ENCODE measurements around the gene MGA.

The MGA gene

GRCh38 chr15:41669701-41670100, 9.5 kb downstream of the MGA start:
- no peak for DNase-seq
- in situ Hi-C loops (cut with HindIII; ENCODE audit: low pct_ligation_motif_present, low sequenced_read_pairs) = no loop called here
- TF ChIP-seq, protein P1, sequence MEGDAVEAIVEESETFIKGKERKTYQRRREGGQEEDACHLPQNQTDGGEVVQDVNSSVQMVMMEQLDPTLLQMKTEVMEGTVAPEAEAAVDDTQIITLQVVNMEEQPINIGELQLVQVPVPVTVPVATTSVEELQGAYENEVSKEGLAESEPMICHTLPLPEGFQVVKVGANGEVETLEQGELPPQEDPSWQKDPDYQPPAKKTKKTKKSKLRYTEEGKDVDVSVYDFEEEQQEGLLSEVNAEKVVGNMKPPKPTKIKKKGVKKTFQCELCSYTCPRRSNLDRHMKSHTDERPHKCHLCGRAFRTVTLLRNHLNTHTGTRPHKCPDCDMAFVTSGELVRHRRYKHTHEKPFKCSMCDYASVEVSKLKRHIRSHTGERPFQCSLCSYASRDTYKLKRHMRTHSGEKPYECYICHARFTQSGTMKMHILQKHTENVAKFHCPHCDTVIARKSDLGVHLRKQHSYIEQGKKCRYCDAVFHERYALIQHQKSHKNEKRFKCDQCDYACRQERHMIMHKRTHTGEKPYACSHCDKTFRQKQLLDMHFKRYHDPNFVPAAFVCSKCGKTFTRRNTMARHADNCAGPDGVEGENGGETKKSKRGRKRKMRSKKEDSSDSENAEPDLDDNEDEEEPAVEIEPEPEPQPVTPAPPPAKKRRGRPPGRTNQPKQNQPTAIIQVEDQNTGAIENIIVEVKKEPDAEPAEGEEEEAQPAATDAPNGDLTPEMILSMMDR (IDR thresholded peaks at IDR 0.05; ENCODE audit: low read depth, low read length, missing control alignments) = no peak
- Histone ChIP-seq H3K36me3 (replicated peaks) (peaks cover 2% of the 10 kb centered on the region), H3K27ac (no peak overlapping the region), H3K27me3 (replicated peaks) (no peaks in the 10 kb centered on the region), H3K4me3 (ENCODE audit: low read depth, low read length) (no peak overlapping the region)

DNA sequence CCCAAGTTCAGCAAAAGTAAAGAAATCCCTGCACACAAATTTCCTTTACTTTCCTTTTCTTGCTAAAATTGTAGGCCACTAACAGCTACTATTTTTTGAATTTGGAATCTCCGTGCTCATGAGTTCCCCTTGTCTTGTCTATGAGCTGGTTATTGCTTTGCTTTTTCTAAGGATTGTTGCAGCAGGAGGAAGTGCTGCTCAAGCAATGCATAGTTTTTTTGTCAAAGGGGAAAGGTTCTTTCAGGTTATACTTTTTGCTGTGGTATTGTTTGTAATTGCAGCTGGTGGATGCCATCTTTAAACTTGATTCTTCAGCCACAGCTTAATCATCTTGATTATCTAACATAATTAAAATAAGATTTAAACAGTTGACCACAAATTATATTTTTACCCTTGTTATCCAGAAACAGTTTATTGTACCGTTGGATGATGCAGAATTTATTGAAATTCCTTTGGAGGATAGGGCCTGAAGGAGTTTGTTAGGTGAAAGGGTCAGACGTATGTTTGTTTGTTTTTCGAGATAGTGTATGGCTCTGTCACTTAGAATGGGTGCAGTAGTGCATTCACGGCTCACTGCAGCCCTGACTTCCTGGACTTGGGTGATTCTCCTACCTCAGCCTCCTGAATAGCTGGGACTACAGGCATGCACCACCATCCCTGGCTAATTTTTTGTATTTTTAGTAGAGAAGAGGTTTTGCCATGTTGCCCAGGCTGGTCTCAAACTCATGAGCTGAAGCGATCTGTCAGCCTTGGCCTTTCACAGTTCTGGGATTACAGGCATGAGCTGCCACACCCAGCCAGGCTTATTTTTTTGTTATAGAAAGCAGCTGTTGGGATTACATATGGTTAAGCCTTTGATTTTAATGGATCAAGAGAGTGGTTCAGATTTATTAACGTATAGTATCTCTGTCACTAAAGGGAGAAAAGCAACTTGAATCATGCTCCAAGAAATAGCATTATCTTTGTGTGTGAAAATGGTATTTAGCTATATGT, 11.7 kb downstream of the MGA start:
- Histone ChIP-seq H3K36me3 (replicated peaks) (peaks cover 2% of the 10 kb centered on the region), H3K27me3 (replicated peaks) (no peaks in the 10 kb centered on the region), H3K27ac (no peak overlapping the region), H3K4me3 (ENCODE audit: low read depth, low read length) (no peak overlapping the region)
- TF ChIP-seq, protein P1 (IDR thresholded peaks at IDR 0.05; ENCODE audit: low read depth, low read length, missing control alignments) = no peak
- DNase-seq = no peak
- in situ Hi-C loops (cut with HindIII; ENCODE audit: low pct_ligation_motif_present, low sequenced_read_pairs) = no loop called here

GRCh38 chr15:41675337-41675736, 15.1 kb downstream of the MGA start:
- Histone ChIP-seq H3K27me3 (replicated peaks) (no peaks in the 10 kb centered on the region), H3K4me3 (ENCODE audit: low read depth, low read length) (no peak overlapping the region), H3K36me3 (replicated peaks) (peaks cover 2% of the 10 kb centered on the region), H3K27ac (no peak overlapping the region)
- DNase-seq = no peak
- in situ Hi-C loops (cut with HindIII; ENCODE audit: low pct_ligation_motif_present, low sequenced_read_pairs) = no loop called here
- TF ChIP-seq, protein P1 (IDR thresholded peaks at IDR 0.05; ENCODE audit: low read depth, low read length, missing control alignments) = no peak

DNA sequence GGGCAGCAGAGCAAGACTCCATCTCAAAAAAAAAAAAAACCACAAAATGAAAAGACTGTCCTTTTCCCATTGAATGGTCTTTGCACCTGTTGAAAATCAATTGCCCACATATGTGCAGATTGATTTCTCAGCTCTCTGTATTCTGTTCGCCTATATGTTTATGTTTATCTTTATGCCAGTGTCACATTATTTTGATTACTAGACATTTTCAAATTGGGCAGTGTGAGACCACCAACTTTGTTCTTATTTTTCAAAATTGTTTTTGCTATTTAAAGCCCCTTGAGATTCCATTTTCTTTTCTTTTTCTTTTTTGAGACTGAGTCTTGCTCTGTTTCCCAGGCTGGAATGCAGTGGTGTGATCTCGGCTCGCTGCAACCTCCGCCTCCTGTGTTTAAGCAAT, 18.5 kb downstream of the MGA start:
- Histone ChIP-seq H3K27me3 (replicated peaks) (no peaks in the 10 kb centered on the region), H3K27ac (no peak overlapping the region), H3K4me3 (ENCODE audit: low read depth, low read length) (no peak overlapping the region), H3K36me3 (replicated peaks) (no peaks in the 10 kb centered on the region)
- in situ Hi-C loops (cut with HindIII; ENCODE audit: low pct_ligation_motif_present, low sequenced_read_pairs) = no loop called here
- DNase-seq = no peak
- TF ChIP-seq, protein P1 (IDR thresholded peaks at IDR 0.05; ENCODE audit: low read depth, low read length, missing control alignments) = no peak

GRCh38 chr15:41683955-41684354, 23.8 kb downstream of the MGA start:
- no peak for DNase-seq
- no peak overlapping the region for H3K27ac ChIP-seq
- TF ChIP-seq, protein P1 (IDR thresholded peaks at IDR 0.05; ENCODE audit: low read depth, low read length, missing control alignments) = no peak

More at GRCh38 chr15:41683955-41684354, 23.8 kb downstream of the MGA start:
- Histone ChIP-seq H3K36me3 (replicated peaks) (no peaks in the 10 kb centered on the region), H3K4me3 (ENCODE audit: low read depth, low read length) (no peak overlapping the region), H3K27me3 (replicated peaks) (no peaks in the 10 kb centered on the region)
- in situ Hi-C loops (cut with HindIII; ENCODE audit: low pct_ligation_motif_present, low sequenced_read_pairs) = no loop called here

Data from brain microvascular endothelial cell (primary cell).